BE2C (cell line): Measurements from ENCODE around the gene COL9A3.

Source experiments
- DNase-seq: peaks from one replicate; pipeline ENCODE4 v3.0.0-alpha.2; 2020
- H3K27me3 ChIP-seq: fragments of 250-450 bp; sonication (Bioruptor Pico); 2 replicates; pipeline ENCODE4 v1.5.1; 2020; ENCODE audit warnings: mild to moderate bottlenecking
- H3K36me3 ChIP-seq: fragments of 250-450 bp; sonication (Bioruptor Pico); 2 replicates; pipeline ENCODE4 v1.5.1; 2020; ENCODE audit warnings: mild to moderate bottlenecking
- H3K4me1 ChIP-seq: fragments of 250-450 bp; sonication (Bioruptor Pico); 2 replicates; pipeline ENCODE4 v1.5.1; 2020
- H3K4me3 ChIP-seq: 2 replicates; pipeline ENCODE4 v1.5.1; 2011; ENCODE audit warnings: low read depth, low read length
- H3K9me3 ChIP-seq: fragments of 250-450 bp; sonication (Bioruptor Pico); 2 replicates; pipeline ENCODE4 v1.5.1; 2020
- CTCF ChIP-seq: IDR thresholded peaks from 2 replicates; pipeline ENCODE4 v1.5.1; 2012; ENCODE audit warnings: mild to moderate bottlenecking, low read depth, low read length

COL9A3 gene

GRCh38 chr20:62859721-62860120 lies 42.9 kb downstream of the COL9A3 start:
- peak overlapping the region; percentile 68 for H3K4me3 ChIP-seq
- H3K4me1 ChIP-seq: peaks cover 13% of the 10 kb centered on the region
- no peaks in the 10 kb centered on the region for H3K9me3 ChIP-seq
- DNase-seq: no peak
- peaks cover 30% of the 10 kb centered on the region for H3K36me3 ChIP-seq
- no peak for TF ChIP-seq CTCF
- no peaks in the 10 kb centered on the region for H3K27me3 ChIP-seq

GRCh38 chr20:62860391-62860923 lies 43.6 kb downstream of the COL9A3 start:
- Histone ChIP-seq H3K36me3 (peaks cover 22% of the 10 kb centered on the region), H3K27me3 (no peaks in the 10 kb centered on the region), H3K4me3 (peak overlapping the region; percentile 68), H3K4me1 (peaks cover 13% of the 10 kb centered on the region), H3K9me3 (no peaks in the 10 kb centered on the region)
- DNase-seq: no peak
- peak; percentile 33; the same call in 1 of the 2 replicates for TF ChIP-seq CTCF

- peaks cover 17% of the 10 kb centered on the region for H3K36me3 ChIP-seq
- DNase-seq: no peak
- peak overlapping the region; percentile 68 for H3K4me3 ChIP-seq
- no peaks in the 10 kb centered on the region for H3K27me3 ChIP-seq
- TF ChIP-seq CTCF: no peak
- no peaks in the 10 kb centered on the region for H3K9me3 ChIP-seq
- peaks cover 13% of the 10 kb centered on the region for H3K4me1 ChIP-seq
Observed at GRCh38 chr20:62860924-62861691, 44.3 kb downstream of the COL9A3 start.

GRCh38 chr20:62861726-62862336 lies 45.0 kb downstream of the COL9A3 start, which contains the start of gene TCFL5:
Gene TCFL5, minus strand, starts transcription at chr20:62861822. Its CDS starts 152 bp downstream, at chr20:62861670.
- Histone ChIP-seq H3K36me3 (peaks cover 15% of the 10 kb centered on the region), H3K4me1 (peaks cover 13% of the 10 kb centered on the region), H3K4me3 (peak within 1 kb of the TSS; percentile 68), H3K9me3 (no peaks in the 10 kb centered on the region), H3K27me3 (no peaks in the 10 kb centered on the region)
- TF ChIP-seq CTCF: no peak
- DNase-seq: peak; percentile 92

GRCh38 chr20:62864207-62864606 lies 47.4 kb downstream of the COL9A3 start:
- peaks cover 10% of the 10 kb centered on the region for H3K4me1 ChIP-seq
- TF ChIP-seq CTCF: no peak
- H3K36me3 ChIP-seq: peaks cover 5% of the 10 kb centered on the region

More at GRCh38 chr20:62864207-62864606, 47.4 kb downstream of the COL9A3 start:
- Histone ChIP-seq H3K27me3 (no peaks in the 10 kb centered on the region), H3K9me3 (no peaks in the 10 kb centered on the region), H3K4me3 (no peak overlapping the region)
- DNase-seq: no peak
